K562 (cell line): ENCODE measurements around the gene C1RL.

ENCODE experiments used
- BRCA1 ChIP-seq, 2 experiments: fragments of 450-650 bp in 1 of 2; sonication (generic) in 1 of 2; formaldehyde crosslinking in 1 of 2; IDR thresholded peaks; 2 replicates each; pipeline versions ENCODE4 v1.5.0 to v1.6.1; 2017 to 2020; ENCODE audit warnings: mild to moderate bottlenecking in 1 of 2, missing genetic modification reagents in 1 of 2
- FOXA1 ChIP-seq: fragments of 450-650 bp; IDR thresholded peaks from 2 replicates; pipeline ENCODE4 v1.6.1; 2016; ENCODE audit warnings: mild to moderate bottlenecking, borderline replicate concordance
- FOXK2 ChIP-seq, 2 experiments: fragments of 450-650 bp; IDR thresholded peaks in 1 of 2; conservative IDR thresholded peaks in 1 of 2; 2 replicates each; pipeline ENCODE4 v1.6.1; 2016; ENCODE audit warnings: low read depth in 2 of 2, mild to moderate bottlenecking in 1 of 2
- FOXP4 ChIP-seq: sonication (generic); formaldehyde crosslinking; IDR thresholded peaks from 2 replicates; pipeline ENCODE4 v1.8.0; 2022; ENCODE audit warnings: mild to moderate bottlenecking, missing genetic modification reagents, borderline replicate concordance
- JUNB ChIP-seq: fragments of 450-650 bp; formaldehyde crosslinking; conservative IDR thresholded peaks from 2 replicates; pipeline ENCODE4 v1.4.0; 2020; ENCODE audit warnings: mild to moderate bottlenecking
- MXI1 ChIP-seq: IDR thresholded peaks from 2 replicates; pipeline ENCODE4 v1.6.1; 2011; ENCODE audit warnings: low read depth, mild to moderate bottlenecking, improper control_type of control experiment, low read length
- NFYB ChIP-seq: IDR thresholded peaks from 2 replicates; pipeline ENCODE4 v1.6.1; 2011; ENCODE audit warnings: mild to moderate bottlenecking, moderate library complexity; ENCODE audit not compliant: insufficient read length; ENCODE audit errors: extremely low read depth
- PHTF2 ChIP-seq: fragments of 250-450 bp; sonication (Bioruptor Pico); IDR thresholded peaks from 2 replicates; pipeline ENCODE4 v1.5.0; 2021; ENCODE audit warnings: mild to moderate bottlenecking
- SETDB1 ChIP-seq: IDR thresholded peaks from one replicate; pipeline ENCODE4 v1.6.1; 2012; ENCODE audit warnings: low read length, control low read depth, inconsistent platforms
- SNIP1 ChIP-seq: fragments of 450-650 bp; IDR thresholded peaks from 2 replicates; pipeline ENCODE4 v1.7.1; 2017; ENCODE audit warnings: low read depth, mild to moderate bottlenecking
- SRSF1 ChIP-seq: fragments of 200-400 bp; formaldehyde crosslinking; IDR thresholded peaks from 2 replicates; pipeline ENCODE4 v1.6.1; 2017; ENCODE audit warnings: mild to moderate bottlenecking, low read depth, low read length, moderate library complexity
- TGIF2 ChIP-seq: sonication (generic); formaldehyde crosslinking; IDR thresholded peaks from 2 replicates; pipeline ENCODE4 v1.8.1; 2022; ENCODE audit warnings: mild to moderate bottlenecking, missing genetic modification reagents, moderate library complexity
- TF ChIP-seq, protein P1 (sequence below), 3 experiments: IDR thresholded peaks in 2 of 3; conservative IDR thresholded peaks in 1 of 3; 2 replicates each; pipeline ENCODE4 v1.5.1; 2011 to 2012; ENCODE audit warnings: low read length in 3 of 3, mild to moderate bottlenecking in 3 of 3, control low read depth in 2 of 3, improper control_type of control experiment in 1 of 3, inconsistent platforms in 1 of 3, low read depth in 1 of 3, mixed read lengths in 1 of 3, moderate library complexity in 1 of 3; ENCODE audit not compliant: insufficient read depth in 2 of 3

DNA sequence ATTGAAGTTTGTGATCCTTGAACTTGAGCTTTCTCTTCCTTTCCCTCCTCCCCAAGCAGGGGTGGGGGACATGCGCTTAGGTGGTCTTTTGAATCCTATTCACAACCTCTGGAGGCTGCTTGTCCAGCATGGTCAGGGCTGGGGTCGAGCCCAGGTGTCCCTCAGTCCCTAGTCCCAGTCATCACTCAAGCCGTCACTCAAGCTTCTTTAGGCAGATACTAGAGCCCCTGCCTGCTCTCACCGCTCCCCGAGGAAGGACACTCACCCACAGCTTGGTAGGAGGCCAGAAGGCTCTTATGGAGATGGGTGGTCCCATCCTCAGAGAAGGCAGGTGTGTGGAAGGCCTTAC, 532 bp upstream of the C1RL start:
- TF ChIP-seq SNIP1: no peak
- TF ChIP-seq MXI1: no peak
- no peak for TF ChIP-seq PHTF2 (CRISPR knock-in tag)
- TF ChIP-seq, protein P1, sequence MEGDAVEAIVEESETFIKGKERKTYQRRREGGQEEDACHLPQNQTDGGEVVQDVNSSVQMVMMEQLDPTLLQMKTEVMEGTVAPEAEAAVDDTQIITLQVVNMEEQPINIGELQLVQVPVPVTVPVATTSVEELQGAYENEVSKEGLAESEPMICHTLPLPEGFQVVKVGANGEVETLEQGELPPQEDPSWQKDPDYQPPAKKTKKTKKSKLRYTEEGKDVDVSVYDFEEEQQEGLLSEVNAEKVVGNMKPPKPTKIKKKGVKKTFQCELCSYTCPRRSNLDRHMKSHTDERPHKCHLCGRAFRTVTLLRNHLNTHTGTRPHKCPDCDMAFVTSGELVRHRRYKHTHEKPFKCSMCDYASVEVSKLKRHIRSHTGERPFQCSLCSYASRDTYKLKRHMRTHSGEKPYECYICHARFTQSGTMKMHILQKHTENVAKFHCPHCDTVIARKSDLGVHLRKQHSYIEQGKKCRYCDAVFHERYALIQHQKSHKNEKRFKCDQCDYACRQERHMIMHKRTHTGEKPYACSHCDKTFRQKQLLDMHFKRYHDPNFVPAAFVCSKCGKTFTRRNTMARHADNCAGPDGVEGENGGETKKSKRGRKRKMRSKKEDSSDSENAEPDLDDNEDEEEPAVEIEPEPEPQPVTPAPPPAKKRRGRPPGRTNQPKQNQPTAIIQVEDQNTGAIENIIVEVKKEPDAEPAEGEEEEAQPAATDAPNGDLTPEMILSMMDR (IDR thresholded peaks at IDR 0.05 in 2 of 3, conservative IDR thresholded peaks at IDR 0.05 in 1 of 3; ENCODE audit: insufficient read depth in 2 of 3, low read depth in 1 of 3, low read length in 3 of 3): no peak
- TF ChIP-seq SETDB1: no peak
- no peak for TF ChIP-seq NFYB
- no peak for TF ChIP-seq SRSF1
- TF ChIP-seq FOXP4 (CRISPR knock-in tag): no peak
- TF ChIP-seq FOXA1: no peak
- no peak for TF ChIP-seq TGIF2 (CRISPR knock-in tag)
- TF ChIP-seq BRCA1 (IDR thresholded peaks at IDR 0.05): no peak
- TF ChIP-seq BRCA1 (CRISPR knock-in tag; IDR thresholded peaks at IDR 0.05): no peak
- no peak for TF ChIP-seq FOXK2 (conservative IDR thresholded peaks at IDR 0.05 in 1 of 2, IDR thresholded peaks at IDR 0.05 in 1 of 2; ENCODE audit: low read depth in 2 of 2)
- no peak for TF ChIP-seq JUNB (CRISPR knock-in tag)
